GM19099 (cell line): ENCODE measurements around the gene KCNT1.

Experiments
- POLR2A ChIP-seq: IDR thresholded peaks from 3 replicates; pipeline ENCODE4 v1.6.1; 2011; ENCODE audit warnings: low read depth; ENCODE audit not compliant: insufficient read length; ENCODE audit errors: extremely low read depth

The KCNT1 gene

DNA sequence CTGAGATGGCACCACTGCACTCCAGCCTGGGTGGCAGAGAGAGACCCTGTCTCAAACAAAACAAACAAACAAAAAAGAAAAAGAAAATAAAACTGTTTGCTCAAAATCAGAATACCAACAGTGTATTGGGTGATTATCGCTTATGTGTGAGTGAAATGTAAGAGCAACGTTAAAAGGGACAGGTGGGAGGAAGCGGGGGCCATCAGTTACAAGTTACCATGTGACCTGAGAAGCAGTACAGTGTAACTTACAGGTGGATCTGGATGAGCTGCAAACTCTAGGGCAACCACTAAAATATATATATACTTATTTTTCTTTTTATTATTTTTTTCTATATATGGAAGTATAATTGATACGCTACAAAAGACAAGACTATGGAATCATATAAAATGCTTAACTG, 93.4 kb downstream of the KCNT1 start:
- no peak for TF ChIP-seq POLR2A

- no peak for TF ChIP-seq POLR2A
These were observed 95.0 kb downstream of the KCNT1 start for GRCh38 chr9:135796784-135797485.

- TF ChIP-seq POLR2A = no peak
These were observed 95.7 kb downstream of the KCNT1 start for GRCh38 chr9:135797507-135798262.

DNA sequence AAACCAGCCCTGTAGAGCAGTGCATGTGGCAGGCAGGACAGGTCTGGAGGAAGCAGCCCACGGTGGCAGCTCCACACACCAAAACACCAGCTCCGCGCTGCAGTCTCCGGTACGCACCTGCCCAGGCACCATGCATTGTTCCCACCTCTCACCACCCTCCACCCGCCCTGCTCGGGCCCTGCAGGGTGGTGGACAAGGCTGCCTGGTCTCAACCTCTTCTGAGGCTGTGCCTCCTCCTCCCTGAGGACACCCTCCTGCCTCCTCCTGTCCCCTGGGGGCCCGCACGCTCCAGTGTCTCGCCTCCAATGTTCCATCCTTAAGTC, 96.2 kb downstream of the KCNT1 start:
- no peak for TF ChIP-seq POLR2A

GRCh38 chr9:135799261-135799660, 97.3 kb downstream of the KCNT1 start:
- TF ChIP-seq POLR2A = no peak

- no peak for TF ChIP-seq POLR2A
These were observed 99.1 kb downstream of the KCNT1 start for GRCh38 chr9:135801070-135801469.

- no peak for TF ChIP-seq POLR2A
These were observed 101.0 kb downstream of the KCNT1 start for GRCh38 chr9:135802876-135803419.

GRCh38 chr9:135803441-135803840, 101.5 kb downstream of the KCNT1 start:
- TF ChIP-seq POLR2A = no peak

DNA sequence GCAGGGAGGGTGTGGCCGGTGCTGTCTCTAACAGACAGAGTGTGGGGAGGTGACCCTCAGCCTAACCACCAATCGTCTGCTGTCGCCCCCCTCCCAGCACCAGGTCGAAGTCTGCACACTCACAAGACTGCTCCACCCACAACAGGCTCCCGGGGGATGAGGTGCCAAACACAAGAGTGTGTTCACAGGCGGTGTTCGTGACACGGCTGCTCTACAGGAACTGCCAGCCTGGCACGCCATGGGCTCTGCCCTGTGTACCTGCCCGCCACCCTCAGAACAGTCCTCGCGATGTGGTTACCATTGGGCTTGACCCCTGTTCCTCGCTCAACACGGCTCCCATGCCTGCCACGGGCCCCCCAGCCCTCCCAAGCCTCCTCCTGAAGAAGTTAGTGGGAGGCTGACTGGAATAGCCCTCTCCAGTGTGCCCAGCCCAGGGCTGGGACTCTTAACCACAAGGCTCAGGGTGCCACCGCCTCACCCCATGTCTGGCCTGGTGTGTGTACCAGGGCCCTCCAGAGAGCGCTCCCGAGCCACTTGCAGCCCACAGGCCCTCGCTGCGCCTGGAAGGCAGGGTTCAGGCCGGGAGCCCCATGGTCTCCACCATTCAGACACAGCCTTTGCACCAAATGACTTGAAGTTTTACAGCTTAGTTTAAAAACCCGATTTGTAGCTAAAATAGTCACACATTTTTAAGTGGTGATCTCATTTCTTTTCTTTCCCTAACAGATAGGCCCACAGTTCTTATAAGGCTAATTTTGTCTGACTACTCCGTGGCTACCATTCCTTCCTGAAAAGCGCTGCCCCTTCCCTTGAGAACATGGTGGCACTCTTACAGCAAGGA, 102.8 kb downstream of the KCNT1 start:
- no peak for TF ChIP-seq POLR2A

- TF ChIP-seq POLR2A = no peak
These were observed 103.5 kb downstream of the KCNT1 start for GRCh38 chr9:135805422-135806022.

DNA sequence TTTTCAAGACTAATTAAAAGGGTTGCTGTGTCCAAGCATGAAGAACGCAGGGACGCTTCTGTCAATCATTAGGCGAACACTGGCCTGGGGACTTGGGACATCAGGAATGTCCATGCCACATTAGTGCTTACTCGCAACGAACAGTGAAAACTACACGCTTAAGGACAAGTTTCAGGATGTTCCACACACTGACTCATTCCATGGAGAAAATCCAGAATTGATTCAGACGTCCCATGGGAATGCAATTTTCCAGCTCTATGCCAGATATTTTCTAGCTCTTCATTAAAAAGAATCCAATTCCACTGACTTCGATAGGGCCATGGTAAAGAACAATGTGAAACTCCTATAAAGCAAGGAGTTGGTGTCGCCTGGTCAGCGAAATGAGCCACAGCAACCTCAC, 107.2 kb downstream of the KCNT1 start:
- TF ChIP-seq POLR2A = no peak

DNA sequence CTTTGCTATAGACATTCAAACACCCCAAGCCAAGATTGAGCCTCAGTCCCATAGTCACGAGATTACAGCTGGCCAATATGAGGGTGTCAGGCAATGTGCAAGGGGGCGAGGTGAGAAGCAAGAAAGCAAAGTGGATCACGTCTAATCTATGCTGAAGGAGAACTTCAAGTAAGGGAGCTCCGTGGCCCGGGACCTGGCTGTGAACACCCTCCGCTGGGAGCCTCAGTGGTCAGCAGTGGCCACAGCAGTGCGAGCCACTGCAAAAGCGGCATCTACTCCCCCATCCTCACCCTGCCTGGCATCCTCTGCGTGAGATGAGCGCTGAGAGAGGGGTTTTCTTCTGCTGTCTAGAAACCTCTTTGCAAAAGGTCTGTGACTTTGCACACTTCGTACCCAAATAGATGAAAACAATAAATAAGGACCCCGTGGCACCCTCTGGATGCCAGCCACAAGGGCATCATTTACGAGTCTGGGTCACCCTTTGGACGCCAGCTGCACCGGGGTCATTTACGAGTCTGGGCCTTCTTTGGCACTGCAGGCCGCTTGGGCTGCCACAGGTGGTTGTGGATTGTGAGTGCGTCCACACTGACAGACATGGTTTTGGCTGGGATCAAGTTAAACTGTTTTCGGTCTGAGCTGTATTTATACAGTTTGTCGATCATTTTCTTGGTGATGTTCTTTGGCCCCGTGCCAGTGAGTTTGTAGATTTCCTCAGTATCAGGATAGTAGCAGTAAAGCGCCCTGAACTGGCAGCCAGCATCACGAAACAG, 109.0 kb downstream of the KCNT1 start:
- no peak for TF ChIP-seq POLR2A

DNA sequence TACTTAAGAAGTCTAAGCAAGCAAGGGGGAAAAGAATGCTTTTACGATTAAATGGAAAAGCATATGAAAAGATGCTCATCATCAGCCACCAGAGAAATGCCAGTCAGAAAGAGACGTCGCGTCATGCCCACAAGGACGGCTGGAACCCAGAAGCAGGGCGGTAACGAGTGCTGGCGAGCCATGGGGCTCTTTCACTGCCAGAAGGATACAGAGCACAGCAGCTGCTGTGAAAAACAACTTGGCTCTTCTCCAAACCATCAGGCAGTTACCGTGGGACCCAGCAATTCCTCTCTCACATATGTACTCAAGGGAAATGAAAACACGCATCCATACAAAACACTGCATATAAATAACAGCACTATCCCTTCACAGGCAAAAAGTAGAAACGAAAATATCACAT, 109.8 kb downstream of the KCNT1 start:
- TF ChIP-seq POLR2A = no peak

- TF ChIP-seq POLR2A = no peak
These were observed 111.0 kb downstream of the KCNT1 start for GRCh38 chr9:135812961-135813360.
